Measurements from ENCODE around the gene CCDC148. TPM values are rescaled to one million over a fixed set of nuclear protein-coding genes. Genes with fewer than 3 reads are reported as not detected.
"Not testable (repeated sequence)": the region's sequence is repeated elsewhere in the genome, so short reads cannot be mapped to it uniquely, and the experiment has no call there.

The CCDC148 gene
- polyA plus RNA-seq, 2 donors, result 0.13 to 0.29 TPM

DNA sequence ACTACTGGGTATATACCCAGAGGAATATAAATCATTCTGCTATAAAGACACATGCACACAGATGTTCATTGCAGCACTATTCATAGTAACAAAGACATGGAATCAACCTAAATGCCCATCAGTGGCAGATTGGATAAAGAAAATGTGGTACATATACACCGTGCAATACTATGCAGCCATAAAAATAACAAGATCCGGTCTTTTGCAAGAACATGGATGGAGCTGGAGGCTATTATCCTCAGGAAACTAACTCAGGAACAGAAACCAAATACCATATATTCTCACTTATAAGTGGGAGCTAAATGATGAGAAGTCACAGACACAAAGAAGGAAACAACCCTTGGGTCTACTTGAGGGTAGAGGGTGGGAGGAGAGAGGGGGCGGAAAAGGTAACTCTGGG is 16.7 kb upstream of the CCDC148 start:
- H3K9me3 ChIP-seq (ENCODE audit: control insufficient read depth in 2 of 2, insufficient read depth in 1 of 2, low read depth in 1 of 2, low read length in 1 of 2); H3K36me3 ChIP-seq (ENCODE audit: control insufficient read depth in 2 of 2, insufficient read depth in 2 of 2, low read length in 1 of 2); H3K27me3 ChIP-seq (ENCODE audit: control insufficient read depth in 1 of 2, insufficient read depth in 2 of 2, low read length in 2 of 2); H3K4me1 ChIP-seq (ENCODE audit: control insufficient read depth in 2 of 2, insufficient read depth in 2 of 2, low read length in 1 of 2); H3K27ac ChIP-seq (ENCODE audit: low read depth in 2 of 2, low read length in 1 of 2); H3K4me3 ChIP-seq (ENCODE audit: low read depth in 1 of 2, low read length in 2 of 2): not testable (repeated sequence)
- 97 to 99% methylated on average over 3 of the region's 3 CpGs for WGBS, 2 donors

DNA sequence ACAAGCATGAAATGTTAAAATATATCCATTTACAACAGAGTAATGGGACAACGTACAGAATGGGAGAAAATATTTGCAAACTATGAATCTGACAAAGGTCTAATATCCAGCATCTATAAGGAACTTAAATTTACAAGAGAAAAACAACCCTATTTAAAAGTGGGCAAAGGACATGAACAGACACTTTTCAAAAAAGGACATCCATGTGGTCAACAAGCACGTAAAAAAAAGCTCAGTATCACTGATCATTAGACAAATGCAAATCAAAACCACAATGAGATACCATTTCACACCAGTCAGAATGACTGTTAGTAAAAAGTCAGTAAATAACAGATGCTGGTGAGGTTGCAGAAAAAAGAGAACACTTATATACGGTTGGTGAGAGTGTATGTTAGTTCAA is 16.3 kb upstream of the CCDC148 start:
- not testable (repeated sequence) for H3K27me3 ChIP-seq (ENCODE audit: control insufficient read depth in 1 of 2, insufficient read depth in 2 of 2, low read length in 2 of 2); H3K36me3 ChIP-seq (ENCODE audit: control insufficient read depth in 2 of 2, insufficient read depth in 2 of 2, low read length in 1 of 2); H3K27ac ChIP-seq (ENCODE audit: low read depth in 2 of 2, low read length in 1 of 2); H3K4me3 ChIP-seq (ENCODE audit: low read depth in 1 of 2, low read length in 2 of 2); H3K9me3 ChIP-seq (ENCODE audit: control insufficient read depth in 2 of 2, insufficient read depth in 1 of 2, low read depth in 1 of 2, low read length in 1 of 2); H3K4me1 ChIP-seq (ENCODE audit: control insufficient read depth in 2 of 2, insufficient read depth in 2 of 2, low read length in 1 of 2)
- WGBS, 2 donors, result 96 to 97% methylated on average over 3 of the region's 3 CpGs

DNA sequence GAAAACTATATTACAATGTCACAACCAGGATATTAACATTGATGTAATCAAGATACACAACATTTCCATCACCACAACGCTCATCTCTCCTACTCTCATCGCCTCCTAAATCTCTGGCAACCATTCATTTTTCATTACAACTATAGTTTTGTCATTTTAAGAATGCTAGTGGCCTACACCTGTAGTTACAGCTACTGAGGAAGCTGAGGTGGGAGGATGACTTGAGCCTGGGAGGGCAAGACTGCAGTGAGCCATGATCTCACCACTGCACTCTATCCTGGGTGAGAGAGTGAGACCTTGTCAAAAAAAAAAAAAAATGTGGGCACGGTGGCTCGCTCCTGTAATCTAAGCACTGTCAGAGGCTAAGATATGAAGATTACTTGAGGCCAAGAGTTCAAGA is 10.7 kb upstream of the CCDC148 start:
- Histone ChIP-seq H3K9me3 (ENCODE audit: control insufficient read depth in 2 of 2, insufficient read depth in 1 of 2, low read depth in 1 of 2, low read length in 1 of 2) (no peaks in the 10 kb centered on the region), H3K4me3 (ENCODE audit: low read depth in 1 of 2, low read length in 2 of 2) (no peak overlapping the region), H3K27ac (ENCODE audit: low read depth in 2 of 2, low read length in 1 of 2) (no peak overlapping the region), H3K27me3 (ENCODE audit: control insufficient read depth in 1 of 2, insufficient read depth in 2 of 2, low read length in 2 of 2) (no peaks in the 10 kb centered on the region), H3K36me3 (ENCODE audit: control insufficient read depth in 2 of 2, insufficient read depth in 2 of 2, low read length in 1 of 2) (no peaks in the 10 kb centered on the region), H3K4me1 (ENCODE audit: control insufficient read depth in 2 of 2, insufficient read depth in 2 of 2, low read length in 1 of 2) (no peaks in the 10 kb centered on the region)
- 90 to 94% methylated on average over 4 of the region's 4 CpGs for WGBS, 2 donors

DNA sequence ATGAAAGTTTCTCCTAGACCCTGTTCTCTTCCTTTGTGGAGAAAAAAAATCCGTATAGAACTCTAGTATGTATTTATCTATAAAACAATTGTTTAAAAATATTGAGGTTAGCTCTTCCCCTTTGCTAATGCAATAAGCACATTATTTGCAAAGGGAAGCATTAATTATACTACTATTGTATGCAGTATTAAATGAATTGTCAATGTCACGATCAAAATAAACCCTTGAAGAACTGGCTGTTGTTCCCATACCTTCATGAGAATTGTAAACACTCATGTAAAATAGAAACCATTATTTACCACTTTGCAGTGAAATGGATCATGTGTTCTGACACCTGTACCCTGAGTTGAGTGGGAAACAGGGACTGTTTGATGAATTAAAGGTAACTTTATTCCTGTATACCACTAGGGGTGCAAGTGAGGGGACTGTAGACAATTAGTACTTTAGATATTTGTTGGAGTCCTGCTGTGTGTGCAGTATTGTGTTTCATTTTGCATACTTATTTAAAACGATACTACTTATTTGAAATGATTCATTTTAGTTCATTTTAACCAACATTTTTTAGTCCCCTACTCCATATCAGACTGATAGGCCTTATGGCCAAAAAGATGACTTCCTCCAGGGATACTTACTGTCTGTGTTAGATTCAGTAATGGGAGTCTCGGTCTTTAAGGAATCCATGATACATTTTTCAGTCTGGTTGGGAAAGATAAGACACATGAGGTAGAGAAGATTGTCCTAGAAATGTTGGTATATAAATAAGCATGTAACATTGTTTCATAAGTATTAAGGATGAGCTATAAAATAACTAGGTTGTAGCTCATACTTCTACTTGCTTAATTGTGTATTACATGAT is 8.1 kb upstream of the CCDC148 start:
- Histone ChIP-seq H3K36me3 (ENCODE audit: control insufficient read depth in 2 of 2, insufficient read depth in 2 of 2, low read length in 1 of 2) (no peaks in the 10 kb centered on the region), H3K4me1 (ENCODE audit: control insufficient read depth in 2 of 2, insufficient read depth in 2 of 2, low read length in 1 of 2) (no peaks in the 10 kb centered on the region), H3K27ac (ENCODE audit: low read depth in 2 of 2, low read length in 1 of 2) (no peak overlapping the region), H3K4me3 (ENCODE audit: low read depth in 1 of 2, low read length in 2 of 2) (no peak overlapping the region), H3K9me3 (ENCODE audit: control insufficient read depth in 2 of 2, insufficient read depth in 1 of 2, low read depth in 1 of 2, low read length in 1 of 2) (no peaks in the 10 kb centered on the region), H3K27me3 (ENCODE audit: control insufficient read depth in 1 of 2, insufficient read depth in 2 of 2, low read length in 2 of 2) (no peaks in the 10 kb centered on the region)
- 80 to 83% methylated on average over 4 of the region's 4 CpGs for WGBS, 2 donors

DNA sequence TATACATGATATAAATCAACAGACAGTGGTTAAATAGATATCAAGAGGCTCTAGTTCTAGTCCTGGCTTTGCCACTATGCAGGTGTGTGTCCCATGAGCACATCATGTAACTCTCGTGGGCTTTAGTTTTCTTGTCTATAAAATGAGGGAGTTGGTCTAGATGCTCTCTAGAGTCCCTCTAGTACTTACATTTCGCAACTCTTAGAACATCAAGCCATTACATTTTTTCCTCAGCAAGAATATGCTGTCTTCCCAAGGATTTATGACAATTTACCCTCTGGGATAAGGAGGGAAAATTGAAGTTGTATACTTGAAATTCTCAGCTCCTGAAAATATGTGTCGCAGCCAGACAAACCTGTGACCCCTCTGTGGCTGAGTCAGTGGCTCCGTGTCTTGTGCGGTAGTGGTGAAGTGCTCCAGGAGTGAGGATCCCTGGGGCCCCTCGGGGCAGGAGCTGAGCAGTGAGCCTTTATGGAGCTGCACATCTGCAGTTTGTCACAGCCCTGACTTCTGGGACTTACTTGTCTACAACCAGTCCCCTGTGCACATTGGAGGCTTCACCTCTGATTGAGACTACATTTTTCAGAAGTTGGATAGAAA is 7.0 kb upstream of the CCDC148 start:
- H3K9me3 ChIP-seq (ENCODE audit: control insufficient read depth in 2 of 2, insufficient read depth in 1 of 2, low read depth in 1 of 2, low read length in 1 of 2), result no peaks in the 10 kb centered on the region
- 76 to 80% methylated on average over 6 of the region's 6 CpGs for WGBS, 2 donors
- no peak overlapping the region for H3K4me3 ChIP-seq (ENCODE audit: low read depth in 1 of 2, low read length in 2 of 2)
- no peaks in the 10 kb centered on the region for H3K4me1 ChIP-seq (ENCODE audit: control insufficient read depth in 2 of 2, insufficient read depth in 2 of 2, low read length in 1 of 2)
- no peak overlapping the region for H3K27ac ChIP-seq (ENCODE audit: low read depth in 2 of 2, low read length in 1 of 2)
- H3K36me3 ChIP-seq (ENCODE audit: control insufficient read depth in 2 of 2, insufficient read depth in 2 of 2, low read length in 1 of 2), result no peaks in the 10 kb centered on the region
- no peaks in the 10 kb centered on the region for H3K27me3 ChIP-seq (ENCODE audit: control insufficient read depth in 1 of 2, insufficient read depth in 2 of 2, low read length in 2 of 2)

DNA sequence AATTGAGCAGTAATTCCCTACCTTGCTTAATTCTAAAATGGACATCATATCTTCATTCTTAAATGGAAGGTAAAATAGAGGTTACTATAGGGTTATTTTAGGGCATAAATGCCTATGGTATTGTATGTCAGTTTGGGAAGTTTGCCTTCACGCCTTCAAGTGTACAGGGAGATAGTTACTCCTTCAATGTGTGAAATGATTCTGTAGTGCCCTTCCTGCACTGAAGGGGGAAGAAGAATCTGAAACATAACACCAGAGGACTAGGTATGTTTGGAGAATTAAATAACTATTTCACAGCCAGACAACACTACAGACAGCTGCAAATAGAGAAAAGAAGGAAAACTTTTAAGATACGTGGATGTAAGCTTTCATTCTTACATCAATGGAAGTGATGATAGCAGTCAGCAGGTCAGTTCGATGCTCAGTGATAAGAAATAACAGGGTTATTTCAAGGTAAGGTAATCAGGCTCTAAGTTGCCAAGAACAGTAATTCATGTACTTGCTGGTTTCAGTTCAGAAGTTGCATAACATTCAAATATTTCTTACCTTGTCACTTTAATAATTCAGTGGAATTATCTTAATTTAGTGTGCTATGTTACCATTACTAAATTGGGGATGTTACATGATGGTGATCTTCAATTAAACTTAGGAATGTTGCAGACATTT is 4.2 kb upstream of the CCDC148 start:
- Histone ChIP-seq H3K36me3 (ENCODE audit: control insufficient read depth in 2 of 2, insufficient read depth in 2 of 2, low read length in 1 of 2) (no peaks in the 10 kb centered on the region), H3K9me3 (ENCODE audit: control insufficient read depth in 2 of 2, insufficient read depth in 1 of 2, low read depth in 1 of 2, low read length in 1 of 2) (no peaks in the 10 kb centered on the region), H3K27me3 (ENCODE audit: control insufficient read depth in 1 of 2, insufficient read depth in 2 of 2, low read length in 2 of 2) (no peaks in the 10 kb centered on the region), H3K4me3 (ENCODE audit: low read depth in 1 of 2, low read length in 2 of 2) (no peak overlapping the region), H3K4me1 (ENCODE audit: control insufficient read depth in 2 of 2, insufficient read depth in 2 of 2, low read length in 1 of 2) (no peaks in the 10 kb centered on the region), H3K27ac (ENCODE audit: low read depth in 2 of 2, low read length in 1 of 2) (no peak overlapping the region)
- 35 to 43% methylated on average over 3 of the region's 3 CpGs for WGBS, 2 donors

DNA sequence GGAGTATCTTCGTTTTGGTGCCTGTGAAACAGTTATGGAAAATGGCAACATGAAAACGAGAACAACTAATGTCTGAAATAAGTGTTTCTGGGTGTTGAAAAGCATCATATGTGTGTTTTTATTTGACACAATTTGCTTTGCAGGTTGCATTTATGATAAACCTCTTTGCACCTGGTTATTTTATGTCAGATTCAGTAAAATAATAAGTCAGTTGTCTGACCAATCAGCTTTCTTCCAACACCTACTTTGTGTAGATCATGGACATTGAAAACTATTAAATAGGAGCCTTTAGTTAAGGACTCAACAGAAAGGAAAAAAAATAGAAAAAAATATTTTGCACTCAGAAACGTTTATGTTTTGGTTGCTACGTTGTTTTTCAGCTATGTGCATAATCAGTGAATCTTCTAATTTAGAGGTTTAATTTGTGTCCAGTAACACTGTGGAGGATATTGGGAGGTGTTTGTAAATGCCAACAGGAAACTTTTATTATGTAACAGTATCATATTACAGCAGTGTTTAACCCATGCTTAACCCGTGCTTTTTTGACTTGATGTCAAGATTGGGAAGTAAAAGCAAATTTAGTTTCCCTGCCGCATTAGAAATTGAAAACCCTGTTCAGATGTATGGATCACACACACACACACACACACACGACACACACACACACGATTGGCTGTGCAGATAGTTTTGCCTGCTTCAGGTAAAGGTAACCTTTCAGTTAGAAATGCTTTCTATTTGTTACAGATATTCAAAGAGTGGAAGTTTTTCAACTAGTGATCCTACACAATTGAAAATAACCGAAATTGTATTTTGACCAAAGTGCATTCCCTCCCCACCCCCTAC is 2.8 kb upstream of the CCDC148 start:
- Histone ChIP-seq H3K27me3 (ENCODE audit: control insufficient read depth in 1 of 2, insufficient read depth in 2 of 2, low read length in 2 of 2) (no peaks in the 10 kb centered on the region), H3K27ac (ENCODE audit: low read depth in 2 of 2, low read length in 1 of 2) (no peak overlapping the region), H3K36me3 (ENCODE audit: control insufficient read depth in 2 of 2, insufficient read depth in 2 of 2, low read length in 1 of 2) (no peaks in the 10 kb centered on the region), H3K4me1 (ENCODE audit: control insufficient read depth in 2 of 2, insufficient read depth in 2 of 2, low read length in 1 of 2) (no peaks in the 10 kb centered on the region), H3K4me3 (ENCODE audit: low read depth in 1 of 2, low read length in 2 of 2) (peak overlapping the region in 1 of 2 donors; percentile 88), H3K9me3 (ENCODE audit: control insufficient read depth in 2 of 2, insufficient read depth in 1 of 2, low read depth in 1 of 2, low read length in 1 of 2) (no peaks in the 10 kb centered on the region)
- WGBS, 2 donors, result 34 to 46% methylated on average over 9 of the region's 9 CpGs

DNA sequence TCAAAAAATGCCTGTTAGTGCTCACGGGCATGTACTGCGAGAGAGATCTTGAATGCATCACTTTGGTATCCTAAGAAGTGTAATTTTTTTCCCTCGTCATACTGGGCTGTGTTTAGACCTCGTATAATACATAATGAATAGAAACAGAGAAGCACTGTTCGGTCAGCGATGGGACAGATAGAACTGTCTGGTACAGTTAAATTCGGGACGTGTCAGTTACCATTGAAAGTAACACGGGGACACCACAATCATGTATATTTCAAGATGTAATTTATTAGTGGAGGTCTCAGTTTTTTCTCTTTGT is 2.0 kb upstream of the CCDC148 start:
- peak overlapping the region; percentile 88 to 96 for H3K4me3 ChIP-seq (ENCODE audit: low read depth in 1 of 2, low read length in 2 of 2)
- H3K4me1 ChIP-seq (ENCODE audit: control insufficient read depth in 2 of 2, insufficient read depth in 2 of 2, low read length in 1 of 2), result no peaks in the 10 kb centered on the region
- H3K27ac ChIP-seq (ENCODE audit: low read depth in 2 of 2, low read length in 1 of 2), result peak overlapping the region in 1 of 2 donors; percentile 97
- no peaks in the 10 kb centered on the region for H3K27me3 ChIP-seq (ENCODE audit: control insufficient read depth in 1 of 2, insufficient read depth in 2 of 2, low read length in 2 of 2)
- H3K9me3 ChIP-seq (ENCODE audit: control insufficient read depth in 2 of 2, insufficient read depth in 1 of 2, low read depth in 1 of 2, low read length in 1 of 2), result no peaks in the 10 kb centered on the region
- no peaks in the 10 kb centered on the region for H3K36me3 ChIP-seq (ENCODE audit: control insufficient read depth in 2 of 2, insufficient read depth in 2 of 2, low read length in 1 of 2)
- WGBS, 2 donors, result 17 to 20% methylated on average over 9 of the region's 9 CpGs

DNA sequence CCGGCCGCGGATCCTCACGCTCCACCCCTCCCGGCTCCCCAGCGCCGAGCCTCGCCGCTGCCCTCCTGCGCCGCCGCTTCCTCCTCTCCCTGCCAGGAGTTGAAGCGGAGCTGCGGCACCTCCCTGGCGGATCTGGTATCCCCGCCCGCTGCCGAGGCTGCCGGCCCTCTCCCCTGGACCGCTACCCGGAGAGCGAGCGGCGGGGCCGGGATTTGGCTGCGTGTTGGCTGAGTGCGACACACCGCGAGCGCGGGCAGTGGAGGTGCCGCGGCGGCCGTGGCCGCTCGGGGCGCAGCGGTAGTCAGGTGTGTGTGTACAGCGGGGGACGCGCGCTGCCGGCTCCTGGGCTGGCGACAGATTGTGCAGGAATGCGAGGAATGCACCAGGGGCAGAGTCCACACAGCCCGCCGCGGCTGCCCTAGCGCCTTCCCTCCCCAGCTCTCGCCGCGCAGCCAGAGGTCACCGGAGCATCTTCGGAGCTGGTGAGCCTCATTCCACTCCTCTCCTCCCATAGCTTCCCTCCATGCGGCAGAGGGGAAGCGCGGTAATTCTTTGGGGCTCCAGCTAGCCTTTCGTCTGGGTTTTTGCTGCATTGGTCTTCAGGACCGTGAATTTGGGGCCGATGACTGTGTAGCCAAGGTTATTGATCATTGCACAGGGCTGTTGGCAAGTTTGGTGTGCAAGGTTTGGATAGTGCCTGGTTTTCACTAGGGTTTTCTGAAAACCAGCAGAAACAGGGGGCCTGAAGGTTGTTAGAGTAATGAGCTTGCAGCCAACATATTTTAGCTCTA is 1.5 kb upstream of the CCDC148 start:
- H3K36me3 ChIP-seq (ENCODE audit: control insufficient read depth in 2 of 2, insufficient read depth in 2 of 2, low read length in 1 of 2), result no peaks in the 10 kb centered on the region
- H3K4me1 ChIP-seq (ENCODE audit: control insufficient read depth in 2 of 2, insufficient read depth in 2 of 2, low read length in 1 of 2), result no peaks in the 10 kb centered on the region
- H3K27ac ChIP-seq (ENCODE audit: low read depth in 2 of 2, low read length in 1 of 2), result peak overlapping the region; percentile 94 to 97
- peak overlapping the region; percentile 88 to 96 for H3K4me3 ChIP-seq (ENCODE audit: low read depth in 1 of 2, low read length in 2 of 2)
- no peaks in the 10 kb centered on the region for H3K9me3 ChIP-seq (ENCODE audit: control insufficient read depth in 2 of 2, insufficient read depth in 1 of 2, low read depth in 1 of 2, low read length in 1 of 2)
- no peaks in the 10 kb centered on the region for H3K27me3 ChIP-seq (ENCODE audit: control insufficient read depth in 1 of 2, insufficient read depth in 2 of 2, low read length in 2 of 2)
- 0 to 1% methylated on average over 60 to 61 of the region's 61 CpGs for WGBS, 2 donors
